Left lung (tissue), 10 donors: Measurements from ENCODE around the gene ZNF516. TPM values are rescaled to one million over a fixed set of nuclear protein-coding genes. Genes with fewer than 3 reads are reported as not detected.

Experiments
- ATAC-seq: fragments of 200-7000 bp; cut with Tn5 transposase; one replicate; pipeline ENCODE4 v1.9.1; 2020; ENCODE audit warnings: moderate library complexity
- DNase-seq, 4 donors: peaks; one replicate each; pipeline ENCODE4 v3.0.0-alpha.2; 2013 to 2020
- H3K27ac ChIP-seq, 2 donors: fragments of 200-600 bp; sonication (generic) in 1 of 2; one replicate each; pipeline versions ENCODE4 v1.5.0 to v1.8.0; 2020 to 2021
- H3K27me3 ChIP-seq, 2 donors: fragments of 200-600 bp; sonication (generic) in 1 of 2; one replicate each; pipeline versions ENCODE4 v1.5.0 to v1.8.0; 2020 to 2021
- H3K36me3 ChIP-seq, 2 donors: fragments of 200-600 bp; sonication (generic) in 1 of 2; one replicate each; pipeline versions ENCODE4 v1.5.0 to v1.8.0; 2020 to 2021
- H3K4me1 ChIP-seq, 2 donors: fragments of 200-600 bp; one replicate each; pipeline ENCODE4 v1.8.0; 2021
- H3K4me3 ChIP-seq, 2 donors: fragments of 200-600 bp; sonication (generic) in 1 of 2; one replicate each; pipeline versions ENCODE4 v1.5.0 to v1.8.0; 2020 to 2021; ENCODE audit warnings: mild to moderate bottlenecking in 1 of 2
- H3K9me3 ChIP-seq, 2 donors: fragments of 200-600 bp; sonication (generic) in 1 of 2; one replicate each; pipeline versions ENCODE4 v1.5.0 to v1.8.0; 2020 to 2021
- intact Hi-C, 2 donors: fragments of 100-400 bp; cut with DNase I; formaldehyde crosslinking; loops; one replicate each; pipeline versions ENCODE4 v1.11.2 to v1.14.2; 2022
- polyA plus RNA-seq, 6 donors: library from polyadenylated mRNA; unstranded; fragments of 120-200 nt; gene quantifications; one replicate each; pipeline ENCODE4 v1.2.1, GENCODE V29; 2013; ENCODE audit not compliant: insufficient read length in 6 of 6
- total RNA-seq, 2 donors: library from RNA; stranded (reverse); fragmentation: NEBNext Ultra II Directional; extraction: Animal tissue kit (Norgen Biotek cat#: 25700); gene quantifications; one replicate each; pipeline ENCODE4 v1.2.1, GENCODE V29; 2021
- TF ChIP-seq, protein P1 (sequence below), 2 donors: fragments of 200-600 bp; sonication (generic) in 1 of 2; IDR thresholded peaks; one replicate each; pipeline versions ENCODE4 v1.5.0 to v1.8.0; 2021; ENCODE audit warnings: antibody characterized with exemption in 2 of 2
- donor health status: DM: no; HTN: yes; CAD: no.
- donor health status: DM: no; HTN: no; CAD: no.

The ZNF516 gene
- total and polyA plus RNA-seq, 8 donors: 33.9 to 51.2 (median 46.8) TPM

DNA sequence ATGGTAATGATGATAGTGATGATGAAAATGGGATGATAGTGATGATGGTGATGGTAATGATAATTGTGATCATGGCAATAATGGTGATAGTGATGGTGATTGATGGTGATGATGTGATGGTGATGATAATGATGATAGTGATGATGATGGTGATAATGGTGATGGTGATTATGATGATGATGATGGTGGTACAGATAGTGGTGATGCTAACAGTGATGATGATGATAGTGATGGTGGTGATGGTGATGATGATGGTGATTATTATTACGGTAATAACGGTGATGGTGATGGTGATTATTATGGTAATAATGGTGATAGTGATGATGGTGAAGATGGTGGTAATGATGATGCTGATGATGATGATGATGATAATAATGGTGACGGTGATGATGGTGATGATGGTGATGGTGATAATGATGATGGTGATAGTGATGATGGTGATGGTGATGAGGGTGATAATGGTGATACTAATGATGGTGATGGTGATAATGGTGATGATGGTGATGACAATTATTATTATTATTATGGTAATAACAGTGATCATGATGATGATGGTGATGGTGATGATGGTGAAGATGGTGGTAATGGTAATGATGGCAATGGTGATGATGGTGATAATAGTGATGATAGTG is 151.0 kb downstream of the ZNF516 start:
- ATAC-seq (no peak), DNase-seq (no peak)
- Histone ChIP-seq H3K36me3 (no peaks in the 10 kb centered on the region), H3K4me3 (no peak overlapping the region), H3K9me3 (peaks cover 0 to 15% of the 10 kb centered on the region in 2 donors), H3K27ac (no peak overlapping the region), H3K4me1 (peaks cover 0 to 10% of the 10 kb centered on the region in 2 donors), H3K27me3 (no peaks in the 10 kb centered on the region)
- TF ChIP-seq, protein P1, sequence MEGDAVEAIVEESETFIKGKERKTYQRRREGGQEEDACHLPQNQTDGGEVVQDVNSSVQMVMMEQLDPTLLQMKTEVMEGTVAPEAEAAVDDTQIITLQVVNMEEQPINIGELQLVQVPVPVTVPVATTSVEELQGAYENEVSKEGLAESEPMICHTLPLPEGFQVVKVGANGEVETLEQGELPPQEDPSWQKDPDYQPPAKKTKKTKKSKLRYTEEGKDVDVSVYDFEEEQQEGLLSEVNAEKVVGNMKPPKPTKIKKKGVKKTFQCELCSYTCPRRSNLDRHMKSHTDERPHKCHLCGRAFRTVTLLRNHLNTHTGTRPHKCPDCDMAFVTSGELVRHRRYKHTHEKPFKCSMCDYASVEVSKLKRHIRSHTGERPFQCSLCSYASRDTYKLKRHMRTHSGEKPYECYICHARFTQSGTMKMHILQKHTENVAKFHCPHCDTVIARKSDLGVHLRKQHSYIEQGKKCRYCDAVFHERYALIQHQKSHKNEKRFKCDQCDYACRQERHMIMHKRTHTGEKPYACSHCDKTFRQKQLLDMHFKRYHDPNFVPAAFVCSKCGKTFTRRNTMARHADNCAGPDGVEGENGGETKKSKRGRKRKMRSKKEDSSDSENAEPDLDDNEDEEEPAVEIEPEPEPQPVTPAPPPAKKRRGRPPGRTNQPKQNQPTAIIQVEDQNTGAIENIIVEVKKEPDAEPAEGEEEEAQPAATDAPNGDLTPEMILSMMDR (IDR thresholded peaks at IDR 0.05): no peak
- intact Hi-C loops: no loop called here

DNA sequence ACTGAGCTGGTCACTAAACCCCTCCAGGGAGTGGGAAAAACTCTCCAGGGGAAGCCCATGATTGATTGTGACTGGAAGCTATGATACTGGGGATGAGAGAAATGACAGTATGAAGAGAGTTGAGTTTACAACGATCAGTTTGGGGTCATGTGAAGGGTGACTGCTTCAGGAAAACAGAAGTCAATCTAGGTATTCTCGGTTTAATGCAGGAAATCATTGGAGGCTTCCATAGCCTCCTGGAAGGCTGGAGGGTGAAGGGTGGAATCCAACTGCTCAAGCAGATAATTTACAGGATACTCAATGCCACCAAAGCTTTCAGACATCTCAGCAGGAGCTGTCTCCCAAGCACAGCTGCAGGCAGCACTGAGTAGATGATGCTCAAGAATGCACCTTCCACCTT is 154.6 kb downstream of the ZNF516 start:
- intact Hi-C loops: no loop called here
- no peak overlapping the region for H3K4me3 ChIP-seq
- ATAC-seq: no peak

DNA sequence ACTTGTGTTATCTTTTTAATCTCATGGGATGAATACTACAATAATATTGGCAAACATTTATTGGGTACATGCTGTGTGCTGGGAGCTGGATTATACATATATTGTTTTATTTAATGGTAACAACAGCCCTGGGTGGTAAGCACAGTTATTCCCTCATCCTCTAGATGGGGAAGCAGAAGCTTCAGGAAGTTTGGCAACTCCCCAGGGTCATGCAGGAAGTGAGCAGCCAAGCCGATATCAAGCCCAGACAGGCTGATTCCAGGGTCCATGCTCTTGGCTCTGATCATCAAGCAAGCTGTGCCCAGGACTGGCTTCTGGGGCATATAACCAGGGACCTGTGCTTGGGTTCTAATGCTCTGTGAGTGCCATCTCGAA is 155.8 kb downstream of the ZNF516 start:
- ATAC-seq: no peak
- Histone ChIP-seq H3K27me3 (no peaks in the 10 kb centered on the region), H3K4me3 (no peak overlapping the region), H3K9me3 (peaks cover 0 to 15% of the 10 kb centered on the region in 2 donors), H3K4me1 (peaks cover 0 to 3% of the 10 kb centered on the region in 2 donors), H3K36me3 (no peaks in the 10 kb centered on the region), H3K27ac (no peak overlapping the region)
- TF ChIP-seq, protein P1 (IDR thresholded peaks at IDR 0.05): no peak
- intact Hi-C loops: no loop called here
- no peak for DNase-seq

More for the DNA sequence above, 154.6 kb downstream of the ZNF516 start:
- Histone ChIP-seq H3K36me3 (no peaks in the 10 kb centered on the region), H3K27ac (no peak overlapping the region), H3K4me1 (peaks cover 0 to 3% of the 10 kb centered on the region in 2 donors), H3K27me3 (no peaks in the 10 kb centered on the region), H3K9me3 (peaks cover 0 to 15% of the 10 kb centered on the region in 2 donors)
- no peak for DNase-seq
- TF ChIP-seq, protein P1 (IDR thresholded peaks at IDR 0.05): no peak

DNA sequence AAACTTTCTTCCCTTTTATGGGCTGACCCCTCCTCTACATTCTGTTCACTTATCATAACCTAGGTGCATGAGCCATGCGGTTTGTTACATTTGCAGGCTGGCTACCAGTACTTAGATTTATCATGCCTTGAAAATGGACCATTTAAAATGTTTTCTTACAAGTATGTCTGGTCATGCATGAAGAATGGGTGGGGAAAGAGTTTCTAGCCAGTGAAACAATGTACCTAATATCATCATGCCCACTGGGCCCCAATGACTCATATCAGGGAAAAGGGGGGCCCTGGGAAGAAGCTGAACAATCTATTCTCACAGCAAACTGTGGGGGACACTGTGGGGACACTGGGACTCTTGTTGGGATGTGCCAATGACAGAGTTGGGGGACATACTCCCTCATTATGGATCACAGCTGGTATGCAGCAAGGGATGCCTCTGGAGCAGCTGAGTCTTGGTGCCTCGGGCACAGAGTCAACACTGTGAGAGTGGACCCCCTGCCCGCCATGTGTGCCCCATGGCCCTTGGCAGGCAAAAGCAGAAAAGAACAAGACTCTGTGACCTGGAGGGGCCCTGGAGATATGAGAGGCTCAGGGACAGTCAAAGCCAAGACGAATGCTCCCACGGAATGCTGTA is 156.3 kb downstream of the ZNF516 start:
- Histone ChIP-seq H3K27me3 (no peaks in the 10 kb centered on the region), H3K4me1 (peaks cover 0 to 3% of the 10 kb centered on the region in 2 donors), H3K36me3 (no peaks in the 10 kb centered on the region), H3K9me3 (peaks cover 0 to 15% of the 10 kb centered on the region in 2 donors), H3K4me3 (no peak overlapping the region), H3K27ac (no peak overlapping the region)
- intact Hi-C loops: no loop called here
- DNase-seq: no peak
- TF ChIP-seq, protein P1 (IDR thresholded peaks at IDR 0.05): no peak
- no peak for ATAC-seq

DNA sequence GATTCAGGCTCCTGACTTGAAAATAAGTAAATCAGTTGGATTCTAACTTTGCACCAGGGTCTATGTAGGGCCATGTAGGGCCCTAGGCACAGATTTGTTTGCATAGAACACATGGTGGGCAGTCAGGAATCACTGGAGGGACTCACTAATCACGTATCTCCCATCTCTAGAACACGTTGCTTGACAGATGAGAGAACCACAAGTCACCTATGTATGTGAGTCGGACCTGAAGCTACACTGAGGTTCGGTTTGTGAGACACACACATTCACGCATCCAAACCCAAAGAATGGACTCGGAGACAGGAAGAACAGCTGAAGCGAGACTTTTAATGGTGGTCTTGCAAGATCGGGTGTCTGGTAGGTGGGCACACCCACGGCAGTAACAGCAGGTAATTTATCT is 157.0 kb downstream of the ZNF516 start:
- H3K4me3 ChIP-seq: no peak overlapping the region
- H3K9me3 ChIP-seq: peaks cover 0 to 15% of the 10 kb centered on the region in 2 donors
- DNase-seq: no peak
- peaks cover 0 to 3% of the 10 kb centered on the region in 2 donors for H3K4me1 ChIP-seq
- no peaks in the 10 kb centered on the region for H3K36me3 ChIP-seq
- TF ChIP-seq, protein P1 (IDR thresholded peaks at IDR 0.05): no peak
- intact Hi-C loops: no loop called here
- ATAC-seq: no peak
- H3K27ac ChIP-seq: no peak overlapping the region
- no peaks in the 10 kb centered on the region for H3K27me3 ChIP-seq
